AG04450 (cell line): ENCODE results near the gene ZNF689. TPM values are rescaled to one million over a fixed set of nuclear protein-coding genes. Genes with fewer than 3 reads are reported as not detected.
A peak's percentile ranks its signal among the peaks of the same experiment; 100 is the strongest.

ENCODE experiments used
- CTCF ChIA-PET: fragments of 300-600, 350-600 bp; formaldehyde crosslinking; extraction: SDS; loops from one replicate; lab custom pipeline; 2022; ENCODE audit warnings: antibody characterized with exemption, inconsistent platforms; lab: Charles Lee
- POLR2A ChIA-PET: fragments of 350-600 bp; formaldehyde crosslinking; extraction: SDS; loops from one replicate; lab custom pipeline; 2021; ENCODE audit warnings: antibody characterized with exemption, inconsistent platforms; lab: Yijun Ruan, JAX
- DNase-seq: peaks from one replicate; pipeline ENCODE4 v3.0.0-alpha.2; 2011; ENCODE audit warnings: low read depth, low spot score
- H3K27ac ChIP-seq: one replicate; pipeline ENCODE4 v1.5.1; 2012; ENCODE audit warnings: low read depth, low read length, control low read depth
- H3K27me3 ChIP-seq: one replicate; pipeline ENCODE4 v1.6.0; 2012; ENCODE audit warnings: low read length; ENCODE audit not compliant: control insufficient read depth, insufficient read depth
- H3K4me3 ChIP-seq: 2 replicates; pipeline ENCODE4 v1.5.1; 2011; ENCODE audit warnings: mild to moderate bottlenecking, low read depth, low read length, control low read depth
- H3K9me3 ChIP-seq: 2 replicates; pipeline ENCODE4 v1.5.1; 2012; ENCODE audit warnings: low read length; ENCODE audit not compliant: control insufficient read depth, insufficient read depth
- polyA plus RNA-seq: library from polyadenylated mRNA; depleted of rRNA; stranded (reverse); fragments of >200 nt; gene quantifications from 2 replicates; pipeline ENCODE4 v1.2.3, GENCODE V29; 2011
- TF ChIP-seq, protein P1 (sequence below): IDR thresholded peaks from 2 replicates; pipeline ENCODE4 v1.5.1; 2011; ENCODE audit warnings: low read depth, low read length, control low read depth, inconsistent platforms

ZNF689 gene
- polyA plus RNA-seq, 1 experiment = 4.2 TPM

DNA sequence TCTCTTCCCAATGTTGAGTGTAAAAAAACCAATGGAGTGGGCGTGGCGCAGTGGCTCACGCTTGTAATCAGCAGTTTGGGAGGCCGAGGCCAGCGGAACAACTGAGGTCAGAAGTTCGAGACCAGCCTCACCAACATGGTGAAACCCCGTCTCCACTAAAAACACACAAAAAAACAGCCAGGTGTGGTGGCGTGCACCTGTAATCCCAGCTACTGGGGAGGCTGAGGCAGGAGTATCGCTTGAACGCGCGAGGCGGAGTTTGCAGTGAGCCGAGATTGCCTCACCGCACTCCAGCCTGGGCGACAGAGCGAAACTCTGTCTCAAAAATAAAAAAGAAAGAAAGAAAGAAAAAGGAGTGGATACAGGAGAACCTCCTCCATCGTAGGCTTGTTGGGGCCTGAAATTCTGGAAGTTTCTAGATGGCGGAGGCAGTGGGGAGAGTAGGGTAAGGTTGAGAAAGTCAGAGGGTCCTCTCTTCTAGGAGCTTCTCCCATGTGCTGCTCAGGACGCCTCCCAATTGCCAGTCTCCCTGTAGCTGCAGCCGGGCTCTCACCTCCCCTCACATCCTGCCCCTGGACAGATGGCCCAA, 51.3 kb downstream of the ZNF689 start:
- H3K4me3 ChIP-seq = peak overlapping the region; percentile 50
- CTCF ChIA-PET = interaction anchor here (1.1 to 2.3 kb wide), 2 partner anchors 23 to 39 kb away, joined by 3 to 8 read pairs; no protein-coding TSS in a partner anchor
- POLR2A ChIA-PET = interaction anchor here (0.6 to 1.6 kb wide), 10 partner anchors 9 to 478 kb away, joined by 4 to 12 read pairs (median 4); partner anchors contain the start of genes PRR14, ZNF688 and ZNF689
- H3K27me3 ChIP-seq = no peaks in the 10 kb centered on the region
- no peak for DNase-seq
- H3K27ac ChIP-seq = peak overlapping the region; percentile 75
- TF ChIP-seq, protein P1, sequence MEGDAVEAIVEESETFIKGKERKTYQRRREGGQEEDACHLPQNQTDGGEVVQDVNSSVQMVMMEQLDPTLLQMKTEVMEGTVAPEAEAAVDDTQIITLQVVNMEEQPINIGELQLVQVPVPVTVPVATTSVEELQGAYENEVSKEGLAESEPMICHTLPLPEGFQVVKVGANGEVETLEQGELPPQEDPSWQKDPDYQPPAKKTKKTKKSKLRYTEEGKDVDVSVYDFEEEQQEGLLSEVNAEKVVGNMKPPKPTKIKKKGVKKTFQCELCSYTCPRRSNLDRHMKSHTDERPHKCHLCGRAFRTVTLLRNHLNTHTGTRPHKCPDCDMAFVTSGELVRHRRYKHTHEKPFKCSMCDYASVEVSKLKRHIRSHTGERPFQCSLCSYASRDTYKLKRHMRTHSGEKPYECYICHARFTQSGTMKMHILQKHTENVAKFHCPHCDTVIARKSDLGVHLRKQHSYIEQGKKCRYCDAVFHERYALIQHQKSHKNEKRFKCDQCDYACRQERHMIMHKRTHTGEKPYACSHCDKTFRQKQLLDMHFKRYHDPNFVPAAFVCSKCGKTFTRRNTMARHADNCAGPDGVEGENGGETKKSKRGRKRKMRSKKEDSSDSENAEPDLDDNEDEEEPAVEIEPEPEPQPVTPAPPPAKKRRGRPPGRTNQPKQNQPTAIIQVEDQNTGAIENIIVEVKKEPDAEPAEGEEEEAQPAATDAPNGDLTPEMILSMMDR = no peak
- H3K9me3 ChIP-seq = peaks cover 10% of the 10 kb centered on the region; the same call in 1 of the 2 replicates

DNA sequence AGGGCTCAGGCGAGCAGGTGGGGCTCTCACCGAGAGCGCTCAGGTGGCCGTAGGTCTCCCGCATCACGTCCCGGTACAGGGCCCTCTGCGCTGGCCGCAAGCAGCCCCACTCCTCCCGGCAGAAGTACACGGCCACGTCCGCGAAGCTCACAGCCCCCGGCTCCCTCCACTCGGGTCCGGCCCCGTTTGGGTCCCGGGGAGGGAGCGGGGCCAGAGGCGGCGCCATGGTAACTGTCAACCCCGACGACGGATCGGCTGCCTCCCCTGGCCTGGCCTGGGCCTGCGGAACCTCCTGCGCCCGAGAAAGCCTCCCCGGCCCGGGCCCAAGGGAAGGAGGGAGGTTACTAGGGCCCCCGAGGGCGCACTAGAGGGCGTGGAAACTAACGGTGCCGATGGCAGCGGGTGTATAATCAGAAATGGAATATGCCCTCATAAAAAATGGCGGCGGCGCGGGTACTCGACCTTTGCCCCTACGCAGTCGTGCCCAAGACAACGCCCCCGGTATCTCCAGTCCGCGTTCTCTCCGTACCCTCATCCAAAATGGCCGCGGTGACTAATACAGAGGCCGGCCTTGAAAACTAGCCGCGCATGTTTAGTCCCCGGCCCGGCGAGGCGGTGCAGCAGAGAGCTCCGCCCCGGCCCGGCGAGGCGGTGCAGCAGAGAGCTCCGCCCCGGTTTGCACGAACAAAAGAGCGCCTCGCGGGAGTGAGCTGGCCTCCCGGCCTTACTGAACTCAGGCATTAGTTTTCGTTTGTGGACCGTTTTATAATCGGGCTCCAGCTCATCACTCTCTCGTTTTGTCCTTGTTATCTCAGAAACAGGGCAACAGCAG, 52.0 kb downstream of the ZNF689 start, which contains the start of gene ZNF764:
Gene ZNF764 (minus strand): TSS at position 418 of the 832 bp plus-strand sequence. CDS start 192 bp downstream, at position 226.
- TF ChIP-seq, protein P1 = no peak
- peak within 1 kb of the TSS; percentile 84 for H3K27ac ChIP-seq
- H3K4me3 ChIP-seq = peak within 1 kb of the TSS; percentile 77
- no peaks in the 10 kb centered on the region for H3K27me3 ChIP-seq
- ChIA-PET POLR2A (interaction anchor here (0.6 to 1.6 kb wide), 11 partner anchors 9 to 478 kb away, joined by 4 to 12 read pairs (median 4); partner anchors contain the start of genes PRR14, ZNF688 and ZNF689), CTCF (interaction anchor here (0.6 to 2.3 kb wide), 5 partner anchors 22 to 468 kb away, joined by 3 to 9 read pairs (median 6); partner anchors contain the start of gene DCTPP1)
- DNase-seq = peak; percentile 90
- H3K9me3 ChIP-seq = peaks cover 10% of the 10 kb centered on the region; the same call in 1 of the 2 replicates

- CTCF ChIA-PET = interaction anchor here (0.6 to 2.3 kb wide), 5 partner anchors 22 to 468 kb away, joined by 3 to 9 read pairs (median 6); partner anchors contain the start of gene DCTPP1
- Histone ChIP-seq H3K27me3 (no peaks in the 10 kb centered on the region), H3K4me3 (peak overlapping the region; percentile 77), H3K9me3 (peaks cover 10% of the 10 kb centered on the region; the same call in 1 of the 2 replicates), H3K27ac (no peak overlapping the region)
- TF ChIP-seq, protein P1 = no peak
- POLR2A ChIA-PET = interaction anchor here (0.7 to 1.6 kb wide), 7 partner anchors 9 to 93 kb away, joined by 3 to 12 read pairs (median 5); partner anchors contain the start of genes PRR14, ZNF688 and ZNF689
- DNase-seq = no peak
Observed at GRCh38 chr16:30557707-30557956, 52.6 kb downstream of the ZNF689 start.

GRCh38 chr16:30556125-30556473, 54.1 kb downstream of the ZNF689 start:
- TF ChIP-seq, protein P1 = no peak
- no peak for DNase-seq
- Histone ChIP-seq H3K27ac (no peak overlapping the region), H3K4me3 (no peak overlapping the region), H3K9me3 (peaks cover 4% of the 10 kb centered on the region; the same call in 1 of the 2 replicates), H3K27me3 (no peaks in the 10 kb centered on the region)
- ChIA-PET POLR2A (no interaction called here), CTCF (no interaction called here)
